Measurements from ENCODE around the gene EEPD1.
A peak's percentile ranks its signal among the peaks of the same experiment; 100 is the strongest.
"Not testable (repeated sequence)": the region's sequence is repeated elsewhere in the genome, so short reads cannot be mapped to it uniquely, and the experiment has no call there.

EEPD1 gene

DNA sequence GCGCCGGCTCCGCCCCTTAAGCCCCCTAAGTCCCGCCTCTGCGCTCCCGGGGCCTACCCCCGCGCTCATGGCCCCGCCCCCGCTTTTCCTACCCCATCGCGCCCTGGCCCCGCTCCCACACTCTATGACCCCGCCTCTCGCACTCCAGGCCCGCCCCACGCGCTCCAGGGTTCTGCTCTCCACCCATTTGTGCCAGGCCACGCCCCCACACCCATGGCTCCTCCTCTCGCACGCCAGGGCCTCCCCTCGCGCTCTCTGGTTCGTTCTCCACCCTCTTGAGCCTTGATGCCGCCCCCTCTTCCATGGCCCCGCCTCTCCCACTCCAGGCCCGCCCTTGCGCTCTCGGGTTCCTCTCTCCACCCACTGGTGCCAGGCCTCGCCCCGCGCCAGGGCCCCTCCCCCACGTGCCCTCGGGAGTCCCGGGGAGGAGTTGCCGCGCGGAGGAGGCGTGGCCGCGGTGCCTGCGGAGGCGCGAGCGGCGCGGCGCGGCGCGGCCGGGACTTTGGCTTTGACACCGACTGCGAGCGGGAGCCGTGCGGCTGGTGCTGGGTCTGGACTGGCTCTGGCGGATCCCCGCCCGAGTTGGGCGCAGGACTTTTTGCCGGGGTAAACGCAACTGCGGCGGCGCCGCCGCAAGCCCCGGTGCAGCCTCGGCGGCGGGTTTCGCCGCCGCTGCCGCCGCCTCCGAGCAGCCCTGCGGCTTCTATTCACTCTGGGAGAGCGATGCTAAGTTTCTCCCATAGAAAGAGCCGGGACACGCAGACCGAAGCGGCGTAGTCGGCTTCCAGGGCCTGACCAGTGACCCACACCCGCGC is at the start of gene EEPD1:
Gene EEPD1, plus strand, starts transcription at position 499 of the 815 bp plus-strand sequence. CDS start 1,071 bp downstream, outside the sequence.
- DNase-seq: peak; percentile 86

DNA sequence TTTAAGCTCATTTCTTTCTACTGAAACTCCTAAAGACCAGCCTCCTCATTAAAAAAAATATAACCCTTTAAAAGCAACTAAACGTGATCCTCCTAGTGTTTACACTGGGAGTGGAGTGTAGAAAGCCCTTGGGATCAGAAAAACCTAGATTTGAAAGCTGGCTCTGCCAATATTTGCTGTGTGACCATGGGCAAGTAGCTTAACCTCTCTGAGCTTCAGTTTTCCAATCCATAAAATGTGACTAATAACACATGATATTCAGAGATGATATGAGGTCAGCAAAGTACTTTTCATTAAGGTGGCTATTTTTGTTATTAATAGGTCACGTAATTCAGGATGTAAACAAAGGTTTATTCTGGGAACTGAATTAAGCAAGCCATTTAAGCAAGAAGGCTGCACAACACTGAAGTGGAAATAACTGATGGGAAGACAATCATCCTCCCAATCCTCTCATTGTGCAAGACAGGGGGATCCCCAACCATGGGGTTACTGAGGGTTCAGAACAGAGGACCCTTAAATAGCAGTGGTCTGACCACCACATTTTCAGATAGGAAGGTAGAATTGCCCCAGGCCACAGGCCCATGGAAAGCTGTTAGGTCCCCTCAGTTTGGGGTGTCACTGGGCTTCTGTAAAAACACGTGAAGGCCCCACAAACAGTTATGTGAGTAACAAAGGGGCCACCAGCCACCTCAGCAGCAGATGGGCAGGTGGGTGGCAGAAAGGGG is 49.1 kb upstream of the EEPD1 start:
- DNase-seq: no peak

DNA sequence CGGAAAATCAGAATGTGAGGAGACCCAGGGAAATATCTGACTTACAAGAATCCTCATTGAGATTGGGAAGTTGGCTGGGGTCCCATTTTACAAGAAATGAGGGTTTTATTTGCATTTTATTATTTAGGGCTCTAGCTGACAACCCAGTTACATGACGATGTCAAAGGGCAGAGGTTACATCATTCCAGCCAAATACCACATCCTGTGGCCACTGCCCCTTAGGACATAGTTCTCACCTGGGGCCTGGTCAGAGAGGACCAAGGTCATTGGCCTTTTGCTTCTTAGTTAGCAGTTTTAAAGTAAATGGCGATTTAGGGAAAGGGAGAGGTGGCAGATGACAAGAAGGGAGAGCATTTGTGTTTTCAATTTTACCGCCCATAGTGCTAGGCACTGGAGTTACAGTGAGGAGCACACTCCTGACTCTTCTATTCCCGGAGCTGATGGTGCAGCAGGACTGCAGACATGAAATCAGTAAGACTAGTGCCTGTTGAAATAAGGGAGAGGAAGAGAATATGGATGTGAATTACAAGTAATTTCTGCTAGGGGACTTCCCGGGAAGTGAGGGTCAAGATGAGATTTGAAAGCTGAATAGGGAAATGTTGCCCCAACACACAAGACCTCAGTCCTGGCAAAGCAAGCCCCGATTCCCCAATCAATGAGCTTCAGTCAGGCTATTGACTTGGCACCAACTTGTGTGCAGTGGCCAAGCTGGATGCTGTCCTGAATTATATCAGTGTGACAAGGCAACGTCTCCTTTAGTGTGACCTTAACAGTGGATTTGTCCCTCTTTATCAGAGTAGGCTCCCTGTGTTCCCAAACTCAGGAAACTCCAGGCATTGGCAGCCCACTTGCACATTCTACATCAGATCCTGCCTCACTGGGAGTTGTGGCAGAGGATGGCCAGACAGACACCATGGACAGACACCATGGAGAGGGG is 45.8 kb upstream of the EEPD1 start:
- DNase-seq: not testable (repeated sequence)

DNA sequence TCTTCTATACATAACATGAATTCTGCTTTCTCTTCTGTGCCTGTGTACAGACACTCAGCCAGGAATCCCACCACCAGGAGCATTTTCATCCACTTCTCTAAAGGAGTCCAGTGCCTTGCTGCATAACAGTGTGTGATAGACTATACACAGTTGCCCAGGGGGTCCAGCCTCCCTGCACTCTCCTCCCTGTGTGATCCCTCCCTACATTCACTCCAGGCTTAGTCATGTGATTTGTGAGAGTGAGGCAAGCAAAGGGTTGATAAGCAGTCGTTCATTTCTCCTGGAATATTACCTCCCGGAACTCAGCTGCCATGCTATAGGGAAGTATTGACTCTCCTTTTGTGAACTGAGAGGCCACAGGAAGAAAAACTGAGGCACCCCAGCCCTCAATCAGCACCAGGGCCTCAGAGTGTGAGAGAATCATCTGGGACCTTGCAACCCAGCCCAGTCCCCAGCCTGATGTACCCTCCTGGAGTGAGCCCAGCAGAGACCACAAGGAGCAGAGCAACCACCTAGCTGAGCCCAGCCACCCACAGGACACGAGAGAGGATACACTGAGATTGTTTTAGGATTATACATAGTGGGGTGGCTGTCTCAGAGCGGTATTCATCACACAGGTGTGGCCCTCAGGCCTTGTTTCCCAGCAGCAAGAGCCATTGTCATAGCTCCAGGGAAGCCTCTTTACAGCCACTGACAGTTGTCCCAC is 45.0 kb upstream of the EEPD1 start:
- DNase-seq: no peak

DNA sequence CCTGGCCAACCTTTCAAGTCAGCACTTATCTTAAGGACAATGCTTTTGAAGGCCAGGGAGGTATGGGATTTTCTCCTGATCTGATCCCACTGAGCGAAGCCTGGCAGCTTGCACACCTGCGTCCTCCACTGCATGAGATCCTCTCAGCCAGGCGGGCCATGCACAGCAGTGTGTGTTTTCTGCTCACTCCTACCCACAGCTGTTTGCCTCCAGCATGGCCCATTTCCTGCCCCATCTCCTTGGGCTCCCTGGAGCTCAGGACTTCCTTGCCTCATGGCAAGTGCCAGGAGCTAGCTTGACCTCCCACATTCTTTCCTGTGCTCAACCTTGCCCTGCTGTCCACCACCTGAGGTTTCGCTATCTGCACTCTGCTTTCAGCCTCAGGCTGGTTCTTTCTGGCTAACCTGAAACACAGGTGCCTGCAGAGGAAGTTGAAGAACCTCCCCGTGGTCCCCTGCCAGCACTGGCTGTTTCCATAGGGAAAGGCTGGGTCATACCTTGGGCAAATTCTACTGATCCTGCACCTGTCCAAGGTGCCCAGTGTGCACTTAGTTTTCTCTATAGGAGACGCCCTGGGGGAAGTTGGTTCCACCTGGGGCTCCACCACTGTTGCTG is 43.9 kb upstream of the EEPD1 start:
- DNase-seq: peak; percentile 24

DNA sequence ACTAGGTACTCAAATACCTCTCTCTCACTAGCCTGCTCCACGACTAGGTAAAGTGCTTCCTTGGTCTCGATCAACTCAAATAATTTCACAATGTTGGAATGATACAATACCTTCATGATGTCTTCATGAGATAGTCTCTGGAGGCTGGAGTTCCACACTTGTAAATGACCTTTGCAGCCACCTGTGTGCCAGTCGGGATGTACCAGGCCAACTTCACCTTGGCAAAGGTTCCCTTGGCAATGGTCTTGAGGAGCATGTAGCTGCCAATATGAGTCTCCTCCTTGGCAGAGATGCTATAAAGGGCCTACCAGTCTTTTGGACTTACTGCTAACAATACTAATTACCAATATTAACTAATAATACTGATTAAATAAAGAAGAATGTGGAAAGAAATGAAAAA is 42.5 kb upstream of the EEPD1 start:
- DNase-seq: no peak

DNA sequence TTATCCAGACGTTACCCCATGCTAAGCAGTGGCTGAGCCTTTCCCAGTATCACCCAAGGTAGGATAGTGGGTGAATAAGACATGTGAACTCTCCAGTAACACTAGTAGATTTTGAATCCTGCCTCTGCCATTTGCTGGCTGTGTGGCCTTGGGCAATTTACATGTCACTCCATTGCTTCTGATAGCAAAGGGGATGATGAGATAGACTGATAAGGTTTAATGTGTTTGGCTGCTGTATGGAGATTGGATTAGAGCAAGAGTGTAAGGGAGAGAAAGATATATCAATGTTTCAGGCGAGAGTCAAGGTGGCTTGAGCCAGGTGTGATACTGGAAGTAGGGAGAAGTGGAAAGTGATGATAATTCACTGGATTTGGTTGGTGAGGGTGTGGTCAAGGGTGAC is 40.1 kb upstream of the EEPD1 start:
- DNase-seq: no peak

DNA sequence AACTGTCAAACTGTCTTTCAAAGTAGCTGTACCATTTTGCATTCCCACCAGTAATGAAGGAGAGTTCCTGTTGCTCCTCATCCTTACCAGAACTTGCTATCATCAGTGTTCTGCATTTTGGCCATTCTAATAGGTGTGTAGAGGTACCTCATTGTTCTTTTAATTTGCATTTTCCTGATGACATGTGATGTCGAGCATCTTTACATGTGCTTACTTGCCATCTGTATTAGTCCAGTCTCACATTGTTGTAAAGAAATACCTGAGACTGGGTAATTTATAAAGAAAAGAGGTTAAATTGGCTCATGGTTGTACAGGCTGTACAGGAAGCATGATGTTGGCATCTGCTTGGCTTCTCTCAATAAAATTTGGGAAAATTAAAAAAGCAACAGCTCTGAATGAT is 38.7 kb upstream of the EEPD1 start:
- no peak for DNase-seq

DNA sequence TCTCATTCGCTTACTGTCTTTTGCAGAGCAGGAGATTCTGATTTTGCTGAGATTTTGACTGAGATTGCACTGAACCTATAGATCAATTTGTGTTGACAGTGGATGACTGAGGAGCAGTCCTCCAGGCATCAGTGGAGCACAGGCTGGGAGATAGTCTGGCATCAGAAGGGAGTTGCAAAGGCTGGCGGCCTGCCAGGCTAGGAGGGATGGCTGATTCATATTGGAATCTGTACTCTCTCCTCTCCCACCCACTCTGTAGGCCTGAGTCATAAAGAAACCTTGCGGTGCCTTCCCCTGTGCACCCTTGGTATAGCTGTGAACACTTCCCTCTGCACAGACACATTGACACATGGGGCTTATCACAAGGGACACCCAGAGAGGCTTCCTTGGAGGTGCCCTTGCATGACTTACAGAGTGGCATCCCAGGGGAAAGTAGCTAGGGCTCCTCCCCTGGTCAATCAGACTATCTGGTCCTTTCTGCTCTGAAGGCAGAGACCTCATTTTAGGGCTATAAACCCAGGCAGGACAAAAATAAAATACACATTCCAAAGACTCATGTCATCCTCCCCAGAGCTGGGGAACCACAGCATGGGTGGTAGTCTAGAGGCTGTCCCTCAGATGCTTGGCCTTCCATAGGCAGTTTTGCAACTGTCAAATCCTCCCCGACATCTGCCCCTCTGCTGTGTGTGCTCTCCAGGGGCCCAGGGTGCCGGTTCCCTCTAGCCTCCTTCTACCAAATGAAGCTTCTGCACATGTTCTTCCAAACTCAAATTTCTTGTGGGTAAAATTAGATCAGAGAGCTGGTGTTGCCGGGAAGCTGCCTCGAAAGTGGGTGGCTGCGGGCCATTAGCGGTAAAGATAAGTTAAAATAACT is 37.4 kb upstream of the EEPD1 start:
- no peak for DNase-seq

DNA sequence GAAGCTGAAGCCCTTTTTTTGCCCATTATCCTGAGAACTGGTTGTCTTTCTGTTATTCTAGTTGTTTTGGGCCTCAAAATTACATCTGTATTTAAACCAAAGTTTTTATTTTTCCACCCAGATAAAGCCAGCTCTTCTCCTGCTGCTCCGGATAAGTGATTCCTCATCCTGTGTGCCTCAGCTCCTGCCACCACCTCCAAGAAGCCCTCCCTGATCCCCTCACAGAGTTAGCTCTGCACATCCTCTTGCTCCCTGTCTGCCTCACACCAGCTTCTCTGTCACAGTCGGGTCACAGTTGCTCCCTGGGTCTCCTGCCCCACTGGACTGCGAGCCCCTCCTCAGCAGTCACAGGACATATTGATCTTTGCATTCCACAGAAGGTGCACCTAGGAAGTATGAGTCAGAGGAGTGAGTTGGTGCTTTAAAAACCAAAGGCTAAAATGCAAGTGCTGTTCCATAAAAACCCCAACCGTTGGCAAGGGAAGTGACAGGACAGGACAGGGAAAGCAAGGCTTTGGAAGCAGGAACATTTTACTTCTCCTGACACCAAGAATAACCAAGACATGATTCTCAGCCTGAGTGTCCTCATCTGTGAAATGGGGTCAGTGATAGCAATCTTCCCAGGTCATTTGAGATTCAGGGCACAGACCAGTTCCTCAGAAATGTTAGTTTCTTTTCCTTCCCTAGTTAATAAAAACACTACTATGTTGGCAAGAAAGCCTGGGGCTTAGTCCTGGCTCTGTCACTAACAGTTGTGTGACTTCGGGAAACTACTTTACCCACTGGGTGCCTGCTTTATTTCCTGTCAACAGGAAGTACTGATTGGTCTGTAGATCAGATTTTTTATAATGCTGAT is 36.5 kb upstream of the EEPD1 start:
- no peak for DNase-seq

DNA sequence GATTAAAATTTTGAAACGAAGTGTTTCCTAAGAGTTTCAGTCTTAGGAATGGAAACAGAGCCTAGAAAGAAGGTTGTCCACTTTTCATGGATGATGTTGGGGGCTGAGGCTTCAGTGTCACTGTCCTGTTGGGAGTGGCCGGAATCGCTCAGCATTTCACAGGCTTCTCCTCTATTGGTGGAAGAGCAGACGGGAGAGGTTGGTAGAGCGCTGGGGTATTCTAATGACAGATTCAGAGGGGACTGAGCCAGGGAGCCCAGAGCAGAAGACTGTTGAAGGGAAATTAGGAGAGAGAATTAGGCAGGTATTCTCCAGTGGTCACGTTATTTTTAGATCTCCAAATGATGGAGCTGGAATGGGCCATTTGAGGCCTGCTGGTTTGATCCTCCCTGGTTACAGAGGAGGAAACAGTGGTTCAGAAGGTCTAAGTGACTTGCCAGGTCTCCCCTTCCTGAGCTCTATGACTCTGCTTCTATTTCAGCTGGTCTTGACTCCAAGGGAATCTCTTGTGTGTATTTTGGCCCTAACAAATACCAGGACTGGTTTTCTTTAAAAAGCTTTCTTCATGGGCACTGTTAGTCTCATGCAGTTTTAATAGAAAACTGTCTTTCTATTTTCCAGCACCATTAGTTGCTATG is 35.7 kb upstream of the EEPD1 start:
- no peak for DNase-seq

DNA sequence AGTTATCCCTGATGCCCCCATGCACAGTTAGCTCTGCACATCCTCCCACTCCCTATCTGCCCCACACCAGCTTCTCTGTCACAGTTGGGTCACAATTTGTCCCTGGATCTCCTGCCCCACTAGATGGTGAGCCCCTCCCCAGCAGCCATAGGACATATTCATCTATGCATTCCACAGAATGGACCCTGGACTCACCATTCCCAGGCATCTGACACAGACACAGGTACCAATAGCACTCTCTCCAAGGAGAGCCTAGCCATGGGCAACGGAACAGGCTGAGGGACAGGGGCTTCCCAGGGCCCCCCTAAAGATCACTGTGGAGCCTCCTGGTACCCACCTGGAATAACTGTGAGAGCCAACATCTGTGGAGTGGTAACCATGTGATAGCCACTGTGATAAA is 34.7 kb upstream of the EEPD1 start:
- DNase-seq: no peak

DNA sequence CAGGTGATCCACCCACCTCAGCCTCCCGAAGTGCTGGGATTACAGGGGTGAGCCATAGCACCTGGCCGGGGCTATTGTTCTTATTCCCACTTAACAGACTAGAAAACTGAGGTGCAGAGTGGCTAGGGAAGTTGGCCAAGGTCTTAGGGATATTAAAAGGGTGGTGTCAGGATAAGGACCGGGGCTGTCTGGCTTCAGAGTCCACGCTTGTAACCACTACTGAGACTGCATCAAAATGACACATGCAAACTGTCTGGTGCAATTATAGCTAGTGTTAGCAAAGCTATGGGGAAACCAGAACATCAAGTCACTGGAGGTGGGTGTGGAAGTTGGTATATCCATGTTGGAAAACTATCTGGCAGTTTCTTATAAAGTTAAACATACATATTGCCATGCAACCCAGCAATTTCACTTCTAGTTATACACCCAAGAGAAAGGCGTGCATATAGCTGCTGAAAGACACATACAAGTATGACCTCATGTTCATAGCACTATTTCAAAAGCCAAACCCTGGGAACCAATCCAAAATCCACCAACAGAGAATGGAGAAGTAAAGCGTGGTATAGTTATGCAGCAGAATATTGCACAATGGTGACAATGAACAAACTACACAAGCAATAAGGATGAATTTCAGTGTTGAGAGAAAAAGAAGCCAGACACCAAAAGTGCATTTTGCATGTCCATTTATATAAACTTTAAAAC is 33.9 kb upstream of the EEPD1 start:
- DNase-seq: no peak

DNA sequence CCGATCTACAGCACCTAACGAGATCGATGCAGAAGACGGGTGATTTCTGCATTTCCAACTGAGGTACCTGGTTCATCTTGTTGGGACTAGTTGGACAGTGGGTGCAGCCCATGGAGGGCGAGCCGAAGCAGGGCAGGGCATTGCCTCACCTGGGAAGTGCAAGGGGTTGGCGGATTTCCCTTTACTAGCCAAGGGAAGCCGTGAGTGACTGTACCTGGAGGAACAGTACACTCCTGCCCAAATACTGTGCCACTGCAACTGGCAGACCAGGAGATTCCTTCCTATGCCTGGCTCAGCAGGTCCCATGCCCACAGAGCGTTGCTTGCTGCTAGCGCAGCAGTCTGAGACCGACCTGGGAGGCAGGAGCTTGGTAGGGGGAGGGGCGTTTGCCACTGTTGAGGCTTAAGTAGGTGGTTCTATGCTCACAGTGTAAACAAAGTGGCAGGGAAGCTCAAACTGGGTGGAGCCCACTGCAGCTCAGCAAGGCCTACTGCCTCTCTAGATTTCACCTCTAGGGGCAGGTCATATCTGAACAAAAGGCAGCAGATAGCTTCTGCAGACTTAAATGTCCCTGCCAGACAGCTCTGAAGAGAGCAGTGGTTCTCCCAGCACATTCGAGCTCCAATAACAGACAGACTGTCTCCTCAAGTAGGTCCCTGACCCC is 32.9 kb upstream of the EEPD1 start:
- not testable (repeated sequence) for DNase-seq

DNA sequence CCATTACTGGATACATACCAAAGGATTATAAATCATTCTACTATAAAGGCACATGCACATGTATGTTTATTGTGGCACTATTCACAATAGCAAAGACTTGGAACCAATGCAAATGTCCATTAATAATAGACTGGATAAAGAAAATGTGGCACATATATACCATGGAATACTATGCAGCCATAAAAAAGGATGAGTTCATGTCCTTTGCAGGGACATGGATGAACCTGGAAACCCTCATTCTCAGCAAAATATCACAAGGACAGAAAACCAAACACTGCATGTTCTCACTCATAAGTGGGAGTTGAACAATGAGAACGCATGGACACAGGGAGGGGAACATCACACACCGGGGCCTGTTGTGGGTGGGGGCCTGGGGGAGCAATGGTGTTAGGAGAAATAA is 27.4 kb upstream of the EEPD1 start:
- DNase-seq: not testable (repeated sequence)

DNA sequence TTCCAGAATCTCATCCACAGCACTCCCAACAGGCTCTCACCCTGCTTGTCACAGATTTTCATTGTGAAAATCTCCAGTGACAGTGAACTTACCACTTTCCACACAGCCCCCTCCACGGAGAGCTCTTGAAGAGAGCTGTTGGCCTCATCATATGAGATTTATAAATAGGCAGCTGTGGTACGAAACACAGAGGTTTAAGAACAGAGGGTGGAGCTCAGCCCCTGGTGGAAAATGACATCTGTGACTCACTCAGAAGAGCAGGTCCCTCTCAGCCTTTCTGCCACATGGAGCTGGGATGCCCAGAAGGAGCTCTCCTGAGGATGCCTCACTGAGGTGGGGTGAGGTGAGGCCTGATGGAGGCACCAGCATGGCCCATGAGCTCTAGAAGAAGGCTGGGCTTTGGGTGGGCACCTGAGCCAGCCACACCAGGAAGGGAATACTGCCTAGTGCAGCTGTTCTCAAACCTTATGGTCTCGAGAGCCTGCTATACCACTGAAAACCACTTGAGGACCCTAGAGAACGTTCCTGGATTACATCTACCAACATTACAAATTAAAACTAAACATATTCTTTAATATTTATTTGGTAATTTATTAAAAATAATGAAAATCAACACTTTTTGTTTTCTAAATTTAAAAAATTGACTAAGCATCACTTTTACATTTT is 25.8 kb upstream of the EEPD1 start:
- DNase-seq: no peak

DNA sequence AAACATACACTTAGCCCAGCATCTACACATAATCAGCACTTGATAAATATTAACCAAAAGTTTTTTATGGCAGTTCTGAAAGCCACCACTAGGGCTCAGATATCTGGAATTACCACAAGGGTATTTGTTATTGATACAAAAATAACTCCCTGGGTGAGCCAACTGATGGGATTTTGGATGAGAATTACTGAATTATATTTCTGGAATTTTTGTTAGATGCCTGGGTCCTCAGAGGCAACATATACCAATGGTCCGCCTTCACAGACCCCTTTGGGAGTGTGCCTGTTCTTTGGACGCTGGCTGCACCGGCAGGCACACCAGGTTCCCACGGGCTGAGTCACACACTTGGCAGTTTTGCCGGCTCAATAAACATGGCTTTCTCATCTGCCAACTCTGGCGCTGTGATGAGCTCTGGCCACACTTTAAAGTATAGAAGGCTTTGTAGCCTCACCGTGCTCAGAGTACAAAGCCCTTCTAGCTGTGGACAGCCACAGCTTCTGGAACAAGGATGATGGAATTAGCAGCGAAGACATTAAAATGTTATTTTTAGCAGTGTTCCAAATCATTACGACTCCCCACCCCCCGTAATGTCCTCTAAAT is 24.5 kb upstream of the EEPD1 start:
- DNase-seq: no peak

Measured in DMS79 treated with DMSO at 0.1 percent for 48 hours (cell line).